ENCODE data around the gene UGT1A8.
"Not testable (repeated sequence)": the region's sequence is repeated elsewhere in the genome, so short reads cannot be mapped to it uniquely, and the experiment has no call there.

Gene UGT1A8

GRCh38 chr2:233617476-233617875 lies at the start of gene UGT1A8:
UGT1A8 (plus strand) TSS chr2:233617633; CDS start chr2:233617708, 75 bp downstream.
- DNase-seq, result not testable (repeated sequence)

- DNase-seq, result no peak
Observed at GRCh38 chr2:233571001-233571400, 46.4 kb upstream of the UGT1A8 start.

- no peak for DNase-seq
Observed at GRCh38 chr2:233571462-233571861, 46.0 kb upstream of the UGT1A8 start.

- DNase-seq, result no peak
Observed at GRCh38 chr2:233572468-233572867, 45.0 kb upstream of the UGT1A8 start.

GRCh38 chr2:233577341-233577740 lies 40.1 kb upstream of the UGT1A8 start:
- DNase-seq, result not testable (repeated sequence)

GRCh38 chr2:233583217-233583965 lies 34.0 kb upstream of the UGT1A8 start:
- not testable (repeated sequence) for DNase-seq

GRCh38 chr2:233584210-233584609 lies 33.2 kb upstream of the UGT1A8 start:
- no peak for DNase-seq

- no peak for DNase-seq
Observed at GRCh38 chr2:233588400-233588799, 29.0 kb upstream of the UGT1A8 start.

GRCh38 chr2:233592706-233593105 lies 24.7 kb upstream of the UGT1A8 start:
- not testable (repeated sequence) for DNase-seq

GRCh38 chr2:233593201-233593600 lies 24.2 kb upstream of the UGT1A8 start:
- no peak for DNase-seq

- DNase-seq, result no peak
Observed at GRCh38 chr2:233597522-233597921, 19.9 kb upstream of the UGT1A8 start.

GRCh38 chr2:233598952-233599351 lies 18.5 kb upstream of the UGT1A8 start:
- no peak for DNase-seq

- DNase-seq, result no peak
Observed at GRCh38 chr2:233600386-233600785, 17.0 kb upstream of the UGT1A8 start.

- DNase-seq, result no peak
Observed at GRCh38 chr2:233602076-233602475, 15.4 kb upstream of the UGT1A8 start.

GRCh38 chr2:233603520-233603919 lies 13.9 kb upstream of the UGT1A8 start:
- DNase-seq, result no peak

- DNase-seq, result no peak
Observed at GRCh38 chr2:233604826-233605225, 12.6 kb upstream of the UGT1A8 start.

GRCh38 chr2:233605680-233606079 lies 11.8 kb upstream of the UGT1A8 start:
- no peak for DNase-seq

GRCh38 chr2:233611284-233611683 lies 6.1 kb upstream of the UGT1A8 start:
- DNase-seq, result no peak

- no peak for DNase-seq
Observed at GRCh38 chr2:233620204-233620603, 2.8 kb downstream of the UGT1A8 start.

GRCh38 chr2:233621863-233622262 lies 4.4 kb downstream of the UGT1A8 start:
- not testable (repeated sequence) for DNase-seq

- DNase-seq, result no peak
Observed at GRCh38 chr2:233627331-233628025, 10.0 kb downstream of the UGT1A8 start.

GRCh38 chr2:233636306-233636705 lies 18.9 kb downstream of the UGT1A8 start, which contains the start of gene UGT1A10:
UGT1A10 (plus strand) TSS chr2:233636448; CDS start chr2:233636523, 75 bp downstream.
- not testable (repeated sequence) for DNase-seq

- no peak for DNase-seq
Observed at GRCh38 chr2:233638836-233639235, 21.4 kb downstream of the UGT1A8 start.

All from amygdala (tissue), 56 donors.